ENCODE results near the gene PUDP. TPM values are rescaled to one million over a fixed set of nuclear protein-coding genes. Genes with fewer than 3 reads are reported as not detected.

PUDP gene
- total and polyA plus RNA-seq, 2 experiments from 2014 or later = 4.0 to 11.6 TPM

GRCh38 chrX:7159149-7159861 is 11.4 kb upstream of the PUDP start:
- no peak overlapping the region for H2AFZ ChIP-seq
- H3K4me3 ChIP-seq = no peak overlapping the region
- no peaks in the 10 kb centered on the region for H4K20me1 ChIP-seq (ENCODE audit: insufficient read depth)
- no peaks in the 10 kb centered on the region for H3K36me3 ChIP-seq (ENCODE audit: low read depth)
- H3K27me3 ChIP-seq (replicated peaks; ENCODE audit: insufficient read depth) = no peaks in the 10 kb centered on the region
- peak; percentile 81 for DNase-seq
- in situ Hi-C loops (cut with MboI) = no loop called here
- no peaks in the 10 kb centered on the region for H3F3A ChIP-seq (ENCODE audit: insufficient read depth)
- WGBS, 2 experiments (ENCODE audit: low coverage in 1 of 2, low lambda C conversion rate in 2 of 2, missing lambda C conversion rate in 2 of 2) = 49 to 58% methylated on average over 6 to 7 of the region's 7 CpGs
- peak overlapping the region; percentile 42 for H3K4me2 ChIP-seq (ENCODE audit: unreplicated experiment)
- peak overlapping the region; percentile 38 for H3K27ac ChIP-seq
- H3K9ac ChIP-seq = no peak overlapping the region
- no peaks in the 10 kb centered on the region for H3K79me2 ChIP-seq (ENCODE audit: insufficient read depth)
- peaks cover 18% of the 10 kb centered on the region for H3K4me1 ChIP-seq (ENCODE audit: insufficient read depth)
- H3K9me2 ChIP-seq (ENCODE audit: insufficient read depth) = no peaks in the 10 kb centered on the region
- no peaks in the 10 kb centered on the region for H3K9me3 ChIP-seq (ENCODE audit: low read depth)
- no peak for TF ChIP-seq EZH2phosphoT487 (IDR thresholded peaks at IDR 0.05; ENCODE audit: insufficient read depth, low read depth)
- TF ChIP-seq EZH2 (IDR thresholded peaks at IDR 0.05; ENCODE audit: insufficient read depth, poor library complexity, severe bottlenecking) = no peak

GRCh38 chrX:7158468-7158990 is 10.6 kb upstream of the PUDP start:
- in situ Hi-C loops (cut with MboI) = no loop called here
- H3K27ac ChIP-seq = peak overlapping the region; percentile 38
- TF ChIP-seq EZH2phosphoT487 (IDR thresholded peaks at IDR 0.05; ENCODE audit: insufficient read depth, low read depth) = no peak
- no peak for TF ChIP-seq EZH2 (IDR thresholded peaks at IDR 0.05; ENCODE audit: insufficient read depth, poor library complexity, severe bottlenecking)
- no peak overlapping the region for H3K4me3 ChIP-seq
- DNase-seq = peak; percentile 12
- H3F3A ChIP-seq (ENCODE audit: insufficient read depth) = no peaks in the 10 kb centered on the region
- no peaks in the 10 kb centered on the region for H3K79me2 ChIP-seq (ENCODE audit: insufficient read depth)
- 57 to 61% methylated on average over 5 of the region's 5 CpGs for WGBS, 2 experiments (ENCODE audit: low coverage in 1 of 2, low lambda C conversion rate in 2 of 2, missing lambda C conversion rate in 2 of 2)
- H3K27me3 ChIP-seq (replicated peaks; ENCODE audit: insufficient read depth) = no peaks in the 10 kb centered on the region
- H3K9me3 ChIP-seq (ENCODE audit: low read depth) = no peaks in the 10 kb centered on the region
- H4K20me1 ChIP-seq (ENCODE audit: insufficient read depth) = no peaks in the 10 kb centered on the region
- no peak overlapping the region for H3K9ac ChIP-seq
- H3K4me2 ChIP-seq (ENCODE audit: unreplicated experiment) = peak overlapping the region; percentile 42
- no peak overlapping the region for H2AFZ ChIP-seq
- H3K4me1 ChIP-seq (ENCODE audit: insufficient read depth) = peaks cover 18% of the 10 kb centered on the region
- no peaks in the 10 kb centered on the region for H3K9me2 ChIP-seq (ENCODE audit: insufficient read depth)
- no peaks in the 10 kb centered on the region for H3K36me3 ChIP-seq (ENCODE audit: low read depth)

DNA sequence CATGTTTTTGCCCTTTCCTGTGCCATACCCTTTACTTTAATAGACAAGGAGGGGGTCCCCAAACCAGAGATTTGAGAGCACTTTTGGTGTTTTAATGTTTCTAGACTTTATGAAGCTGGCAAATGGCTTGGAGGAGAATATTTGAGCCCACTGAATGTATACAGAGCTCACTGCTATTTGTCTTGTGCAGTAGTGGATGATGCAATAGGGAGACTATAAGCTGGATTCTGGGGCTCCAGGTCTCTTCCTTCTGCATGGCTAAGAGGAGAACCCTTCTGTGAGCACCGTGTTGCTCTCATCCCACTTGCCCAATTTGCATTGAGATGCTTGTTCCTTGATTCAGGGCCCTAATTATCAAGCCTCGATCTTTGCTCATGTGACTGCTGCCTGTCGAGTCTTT is 8.9 kb upstream of the PUDP start:
- WGBS, 2 experiments (ENCODE audit: low coverage in 1 of 2, low lambda C conversion rate in 2 of 2, missing lambda C conversion rate in 2 of 2) = 87 to 93% methylated on average over 3 of the region's 3 CpGs
- no peak for TF ChIP-seq EZH2 (IDR thresholded peaks at IDR 0.05; ENCODE audit: insufficient read depth, poor library complexity, severe bottlenecking)
- no peak for TF ChIP-seq EZH2phosphoT487 (IDR thresholded peaks at IDR 0.05; ENCODE audit: insufficient read depth, low read depth)
- no peak overlapping the region for H3K4me2 ChIP-seq (ENCODE audit: unreplicated experiment)
- no peak overlapping the region for H3K27ac ChIP-seq
- no peak overlapping the region for H3K4me3 ChIP-seq
- H2AFZ ChIP-seq = no peak overlapping the region
- no peaks in the 10 kb centered on the region for H3K9me3 ChIP-seq (ENCODE audit: low read depth)
- peaks cover 18% of the 10 kb centered on the region for H3K4me1 ChIP-seq (ENCODE audit: insufficient read depth)
- H3K36me3 ChIP-seq (ENCODE audit: low read depth) = no peaks in the 10 kb centered on the region
- H3K79me2 ChIP-seq (ENCODE audit: insufficient read depth) = no peaks in the 10 kb centered on the region
- no peaks in the 10 kb centered on the region for H3F3A ChIP-seq (ENCODE audit: insufficient read depth)
- H3K27me3 ChIP-seq (replicated peaks; ENCODE audit: insufficient read depth) = no peaks in the 10 kb centered on the region
- DNase-seq = no peak
- in situ Hi-C loops (cut with MboI) = no loop called here
- no peaks in the 10 kb centered on the region for H3K9me2 ChIP-seq (ENCODE audit: insufficient read depth)
- no peaks in the 10 kb centered on the region for H4K20me1 ChIP-seq (ENCODE audit: insufficient read depth)
- no peak overlapping the region for H3K9ac ChIP-seq

- H3K36me3 ChIP-seq (ENCODE audit: low read depth) = no peaks in the 10 kb centered on the region
- H3F3A ChIP-seq (ENCODE audit: insufficient read depth) = no peaks in the 10 kb centered on the region
- WGBS, 2 experiments (ENCODE audit: low coverage in 1 of 2, low lambda C conversion rate in 2 of 2, missing lambda C conversion rate in 2 of 2) = 55 to 83% methylated on average over 1 of the region's 1 CpG
- no peaks in the 10 kb centered on the region for H3K9me3 ChIP-seq (ENCODE audit: low read depth)
- H3K9me2 ChIP-seq (ENCODE audit: insufficient read depth) = no peaks in the 10 kb centered on the region
- no peak for TF ChIP-seq EZH2 (IDR thresholded peaks at IDR 0.05; ENCODE audit: insufficient read depth, poor library complexity, severe bottlenecking)
- TF ChIP-seq EZH2phosphoT487 (IDR thresholded peaks at IDR 0.05; ENCODE audit: insufficient read depth, low read depth) = no peak
- H3K4me1 ChIP-seq (ENCODE audit: insufficient read depth) = peaks cover 18% of the 10 kb centered on the region
- H3K9ac ChIP-seq = no peak overlapping the region
- H3K4me2 ChIP-seq (ENCODE audit: unreplicated experiment) = no peak overlapping the region
- DNase-seq = no peak
- H2AFZ ChIP-seq = no peak overlapping the region
- H3K27ac ChIP-seq = no peak overlapping the region
- H3K79me2 ChIP-seq (ENCODE audit: insufficient read depth) = no peaks in the 10 kb centered on the region
- no peaks in the 10 kb centered on the region for H3K27me3 ChIP-seq (replicated peaks; ENCODE audit: insufficient read depth)
- H4K20me1 ChIP-seq (ENCODE audit: insufficient read depth) = no peaks in the 10 kb centered on the region
- no peak overlapping the region for H3K4me3 ChIP-seq
- in situ Hi-C loops (cut with MboI) = no loop called here
Measured at GRCh38 chrX:7155163-7155562, 7.2 kb upstream of the PUDP start.
